ENCODE measurements around the gene SORBS2.

SORBS2 gene

GRCh38 chr4:185540040-185540439 is 272.0 kb downstream of the SORBS2 start:
- H3K79me2 ChIP-seq (ENCODE audit: insufficient read depth, low read length): no peaks in the 10 kb centered on the region
- no peaks in the 10 kb centered on the region for H3K27me3 ChIP-seq (ENCODE audit: insufficient read depth, low read length, poor library complexity)
- no peak overlapping the region for H2AFZ ChIP-seq (ENCODE audit: low read depth, low read length)
- no peak overlapping the region for H3K4me3 ChIP-seq (ENCODE audit: low read depth in 1 of 2, low read length in 2 of 2)
- no peak for ATAC-seq (ENCODE audit: insufficient read depth, low read depth)
- no peaks in the 10 kb centered on the region for H3K4me1 ChIP-seq (ENCODE audit: insufficient read depth, low read length)
- no peak overlapping the region for H3K9ac ChIP-seq (ENCODE audit: low read depth, low read length)
- no peak overlapping the region for H3K27ac ChIP-seq (ENCODE audit: low read length)
- no peaks in the 10 kb centered on the region for H4K20me1 ChIP-seq (ENCODE audit: insufficient read depth, low read length)
- no peak overlapping the region for H3K4me2 ChIP-seq (ENCODE audit: insufficient read depth, low read length)
- H3K36me3 ChIP-seq (ENCODE audit: insufficient read depth, low read length): no peaks in the 10 kb centered on the region
- TF ChIP-seq EZH2 (IDR thresholded peaks at IDR 0.05; ENCODE audit: borderline replicate concordance, low read depth, low read length, severe bottlenecking) (no peak), CTCF (IDR thresholded peaks at IDR 0.05; ENCODE audit: borderline replicate concordance, extremely low read depth, low read length, poor library complexity, severe bottlenecking) (no peak)
- no peak for DNase-seq
- H3K9me3 ChIP-seq (ENCODE audit: insufficient read depth, low read length, severe bottlenecking): no peaks in the 10 kb centered on the region

GRCh38 chr4:185538806-185539205 is 273.2 kb downstream of the SORBS2 start:
- ATAC-seq (ENCODE audit: insufficient read depth, low read depth) (no peak), DNase-seq (no peak)
- TF ChIP-seq CTCF (IDR thresholded peaks at IDR 0.05; ENCODE audit: borderline replicate concordance, extremely low read depth, low read length, poor library complexity, severe bottlenecking) (no peak), EZH2 (IDR thresholded peaks at IDR 0.05; ENCODE audit: borderline replicate concordance, low read depth, low read length, severe bottlenecking) (no peak)
- H3K27ac ChIP-seq (ENCODE audit: low read length): no peak overlapping the region
- no peak overlapping the region for H3K9ac ChIP-seq (ENCODE audit: low read depth, low read length)
- H3K9me3 ChIP-seq (ENCODE audit: insufficient read depth, low read length, severe bottlenecking): no peaks in the 10 kb centered on the region
- no peaks in the 10 kb centered on the region for H3K36me3 ChIP-seq (ENCODE audit: insufficient read depth, low read length)
- H2AFZ ChIP-seq (ENCODE audit: low read depth, low read length): no peak overlapping the region
- H3K4me1 ChIP-seq (ENCODE audit: insufficient read depth, low read length): no peaks in the 10 kb centered on the region
- no peaks in the 10 kb centered on the region for H3K27me3 ChIP-seq (ENCODE audit: insufficient read depth, low read length, poor library complexity)
- H3K4me3 ChIP-seq (ENCODE audit: low read depth in 1 of 2, low read length in 2 of 2): no peak overlapping the region
- H3K4me2 ChIP-seq (ENCODE audit: insufficient read depth, low read length): no peak overlapping the region
- no peaks in the 10 kb centered on the region for H3K79me2 ChIP-seq (ENCODE audit: insufficient read depth, low read length)
- no peaks in the 10 kb centered on the region for H4K20me1 ChIP-seq (ENCODE audit: insufficient read depth, low read length)

GRCh38 chr4:185536411-185536709 is 275.6 kb downstream of the SORBS2 start:
- H3K4me2 ChIP-seq (ENCODE audit: insufficient read depth, low read length): no peak overlapping the region
- ATAC-seq (ENCODE audit: insufficient read depth, low read depth) (no peak), DNase-seq (no peak)
- TF ChIP-seq EZH2 (IDR thresholded peaks at IDR 0.05; ENCODE audit: borderline replicate concordance, low read depth, low read length, severe bottlenecking): no peak
- no peak for TF ChIP-seq CTCF (IDR thresholded peaks at IDR 0.05; ENCODE audit: borderline replicate concordance, extremely low read depth, low read length, poor library complexity, severe bottlenecking)
- H3K36me3 ChIP-seq (ENCODE audit: insufficient read depth, low read length): no peaks in the 10 kb centered on the region
- H2AFZ ChIP-seq (ENCODE audit: low read depth, low read length): no peak overlapping the region
- no peaks in the 10 kb centered on the region for H4K20me1 ChIP-seq (ENCODE audit: insufficient read depth, low read length)
- no peaks in the 10 kb centered on the region for H3K79me2 ChIP-seq (ENCODE audit: insufficient read depth, low read length)
- peaks cover 4% of the 10 kb centered on the region for H3K27me3 ChIP-seq (ENCODE audit: insufficient read depth, low read length, poor library complexity)
- no peaks in the 10 kb centered on the region for H3K9me3 ChIP-seq (ENCODE audit: insufficient read depth, low read length, severe bottlenecking)
- H3K27ac ChIP-seq (ENCODE audit: low read length): no peak overlapping the region
- no peak overlapping the region for H3K9ac ChIP-seq (ENCODE audit: low read depth, low read length)
- no peaks in the 10 kb centered on the region for H3K4me1 ChIP-seq (ENCODE audit: insufficient read depth, low read length)
- H3K4me3 ChIP-seq (ENCODE audit: low read depth in 1 of 2, low read length in 2 of 2): no peak overlapping the region

All from DND-41 (cell line).